Esophagus muscularis mucosa (tissue), 4 donors: Measurements from ENCODE around the gene ANK2.

Source experiments
- EP300 ChIP-seq: sonication (generic); formaldehyde crosslinking; IDR thresholded peaks from one replicate; pipeline ENCODE4 v1.6.1; 2017; ENCODE audit warnings: antibody characterized with exemption
- POLR2A ChIP-seq: fragments of 450-650 bp; IDR thresholded peaks from one replicate; pipeline ENCODE4 v1.6.1; 2017; ENCODE audit warnings: antibody characterized with exemption, moderate library complexity, mild to moderate bottlenecking, low read depth
- POLR2AphosphoS5 ChIP-seq, 2 donors: sonication (generic); formaldehyde crosslinking; IDR thresholded peaks; one replicate each; pipeline ENCODE4 v1.6.1; 2017; ENCODE audit warnings: antibody characterized with exemption in 2 of 2
- TF ChIP-seq, protein P1 (sequence below), 3 experiments: fragments of 200-600 bp in 2 of 3; fragments of 450-650 bp in 1 of 3; sonication (generic) in 2 of 3; IDR thresholded peaks; one replicate each; pipeline ENCODE4 v1.5.1; 2017 to 2019; ENCODE audit warnings: antibody characterized with exemption in 3 of 3, mild to moderate bottlenecking in 2 of 3, moderate library complexity in 1 of 3

- TF ChIP-seq, protein P1, sequence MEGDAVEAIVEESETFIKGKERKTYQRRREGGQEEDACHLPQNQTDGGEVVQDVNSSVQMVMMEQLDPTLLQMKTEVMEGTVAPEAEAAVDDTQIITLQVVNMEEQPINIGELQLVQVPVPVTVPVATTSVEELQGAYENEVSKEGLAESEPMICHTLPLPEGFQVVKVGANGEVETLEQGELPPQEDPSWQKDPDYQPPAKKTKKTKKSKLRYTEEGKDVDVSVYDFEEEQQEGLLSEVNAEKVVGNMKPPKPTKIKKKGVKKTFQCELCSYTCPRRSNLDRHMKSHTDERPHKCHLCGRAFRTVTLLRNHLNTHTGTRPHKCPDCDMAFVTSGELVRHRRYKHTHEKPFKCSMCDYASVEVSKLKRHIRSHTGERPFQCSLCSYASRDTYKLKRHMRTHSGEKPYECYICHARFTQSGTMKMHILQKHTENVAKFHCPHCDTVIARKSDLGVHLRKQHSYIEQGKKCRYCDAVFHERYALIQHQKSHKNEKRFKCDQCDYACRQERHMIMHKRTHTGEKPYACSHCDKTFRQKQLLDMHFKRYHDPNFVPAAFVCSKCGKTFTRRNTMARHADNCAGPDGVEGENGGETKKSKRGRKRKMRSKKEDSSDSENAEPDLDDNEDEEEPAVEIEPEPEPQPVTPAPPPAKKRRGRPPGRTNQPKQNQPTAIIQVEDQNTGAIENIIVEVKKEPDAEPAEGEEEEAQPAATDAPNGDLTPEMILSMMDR (IDR thresholded peaks at IDR 0.05) = no peak
- TF ChIP-seq POLR2A (no peak), EP300 (no peak), POLR2AphosphoS5 (IDR thresholded peaks at IDR 0.05) (no peak)
Observed at GRCh38 chr4:113051361-113051760, 1.9 kb downstream of the ANK2 start.
